SH-SY5Y (cell line): ENCODE measurements around the gene HTR2A.

Experiments
- GATA2 ChIP-seq: IDR thresholded peaks from 2 replicates; pipeline ENCODE4 v1.6.1; 2011; ENCODE audit warnings: mild to moderate bottlenecking, low read depth, low read length
- GATA3 ChIP-seq: IDR thresholded peaks from 2 replicates; pipeline ENCODE4 v1.6.1; 2011; ENCODE audit warnings: low read depth, mild to moderate bottlenecking, low read length, moderate library complexity

HTR2A gene

GRCh38 chr13:46810440-46810839 is 86.4 kb downstream of the HTR2A start:
- no peak for TF ChIP-seq GATA2
- no peak for TF ChIP-seq GATA3

GRCh38 chr13:46804391-46804815 is 92.5 kb downstream of the HTR2A start:
- TF ChIP-seq GATA3, result no peak
- no peak for TF ChIP-seq GATA2

DNA sequence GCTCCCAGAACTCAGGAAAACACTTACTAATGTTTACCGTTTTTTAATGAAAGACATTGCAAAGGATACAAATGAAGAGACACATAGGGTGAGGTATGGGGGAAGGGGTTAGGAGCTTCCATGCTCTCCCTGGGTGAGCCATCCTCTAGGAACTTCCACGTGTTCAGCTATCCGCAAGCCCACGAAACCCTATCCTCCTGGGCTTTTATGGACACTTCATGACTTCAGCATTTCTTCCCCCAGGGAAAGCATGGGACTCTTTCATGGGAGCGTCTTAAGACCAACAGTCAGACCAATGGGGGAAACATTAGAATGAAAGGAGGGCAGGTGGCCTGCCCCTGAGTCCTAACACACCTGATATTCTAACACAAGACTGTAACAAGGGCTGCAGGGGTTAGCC is 93.3 kb downstream of the HTR2A start:
- no peak for TF ChIP-seq GATA2
- TF ChIP-seq GATA3, result no peak

DNA sequence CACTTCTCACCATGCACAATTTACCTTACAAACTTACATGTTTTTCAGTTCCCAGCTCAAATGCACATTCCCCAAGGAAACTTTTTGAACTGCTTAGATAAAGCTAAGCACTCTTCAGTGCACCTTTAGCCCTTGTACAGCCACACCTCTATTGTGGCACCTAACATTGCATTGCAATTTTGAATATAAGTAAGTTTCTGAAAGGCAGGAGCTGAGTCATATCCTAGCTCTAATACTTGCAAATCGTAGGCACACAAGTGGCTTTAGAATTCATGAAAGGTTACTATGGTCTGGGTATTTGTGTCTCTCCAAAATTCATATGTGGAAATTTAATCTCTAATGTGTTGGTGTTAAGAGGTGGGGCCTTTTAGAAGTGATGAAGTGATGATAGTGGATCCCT is 95.0 kb downstream of the HTR2A start:
- no peak for TF ChIP-seq GATA3

- no peak for TF ChIP-seq GATA3
- TF ChIP-seq GATA2, result no peak
Observed at GRCh38 chr13:46799139-46799538, 97.7 kb downstream of the HTR2A start.

DNA sequence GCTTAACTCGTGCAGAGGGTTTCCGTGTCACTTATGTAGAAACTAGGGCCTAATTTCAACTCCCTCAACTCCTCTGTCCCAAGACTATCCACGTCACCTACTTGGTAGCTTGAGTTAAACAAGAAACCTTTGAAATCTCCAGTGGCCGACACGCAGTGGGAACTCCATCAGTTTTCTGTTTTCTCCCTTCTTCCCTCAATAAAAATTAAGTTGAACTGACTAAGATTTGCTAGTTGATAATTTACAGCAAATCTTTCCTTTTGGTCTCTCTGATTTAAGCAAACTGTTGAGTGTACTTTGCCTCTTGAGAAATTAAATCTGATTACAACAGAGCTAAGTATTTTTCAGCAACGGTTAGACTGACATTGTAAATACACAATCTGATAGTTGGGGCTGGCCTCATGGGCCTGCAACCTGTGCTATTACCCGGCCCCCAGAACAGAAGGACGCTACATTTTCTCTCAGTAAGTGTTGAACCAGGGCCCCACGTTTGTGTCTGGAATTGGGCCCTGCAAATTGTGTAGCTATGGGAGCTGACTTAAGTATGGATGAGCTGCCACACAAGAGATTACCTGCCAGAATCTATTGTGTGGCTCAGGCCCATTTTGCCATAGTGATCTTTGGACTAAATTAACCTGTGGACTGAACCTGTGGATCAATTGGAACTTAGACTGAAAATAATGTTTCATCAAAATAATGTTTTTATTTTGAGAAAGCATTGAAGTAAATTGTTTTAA is 99.2 kb downstream of the HTR2A start:
- TF ChIP-seq GATA2, result no peak
- no peak for TF ChIP-seq GATA3

DNA sequence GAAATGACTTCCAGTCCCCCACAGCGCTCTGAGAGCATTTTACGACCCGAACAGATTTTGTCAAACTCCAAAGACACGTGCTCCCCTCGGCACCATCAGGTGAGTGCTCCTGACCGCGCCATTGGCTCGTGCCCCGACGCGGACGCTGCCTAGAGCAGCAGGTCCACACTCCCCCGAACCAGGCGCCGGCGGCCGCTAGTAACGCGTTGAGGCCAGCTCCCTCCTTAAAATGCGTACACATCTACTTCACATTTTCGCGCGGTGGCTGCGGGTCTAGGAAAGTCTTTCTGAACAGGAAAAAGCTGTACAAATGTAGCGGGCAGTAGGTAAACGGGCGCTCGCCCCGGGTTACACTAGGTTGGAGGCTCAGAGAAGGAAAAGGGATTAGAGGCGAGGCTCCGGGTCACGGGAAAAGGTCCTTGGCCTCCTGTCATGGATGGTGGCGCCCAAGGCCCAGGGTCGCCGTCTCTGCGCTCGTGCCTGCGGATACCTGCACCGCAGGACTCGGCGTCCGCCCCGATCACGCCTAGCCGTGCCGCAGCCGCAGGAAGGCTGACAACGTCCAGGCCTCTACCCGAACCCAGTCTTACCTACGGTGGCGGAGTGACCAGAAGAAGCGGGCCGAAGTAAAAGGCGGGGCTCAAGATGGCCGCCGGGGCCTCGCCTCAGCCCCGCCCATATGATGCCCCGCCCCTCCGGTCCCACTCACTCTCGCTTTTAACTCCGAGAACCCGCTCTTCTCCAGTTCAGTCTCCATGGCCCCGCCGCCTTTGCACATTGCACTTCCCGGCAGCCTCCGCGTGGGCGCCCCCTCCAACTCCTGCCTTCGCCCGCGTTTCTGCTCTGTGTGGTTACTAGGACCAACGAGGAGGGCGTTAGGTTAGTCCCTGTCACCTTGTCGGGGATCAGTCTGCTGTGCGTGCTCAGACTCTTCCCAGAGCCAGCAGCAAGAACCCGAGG is 100.1 kb downstream of the HTR2A start, which contains the start of gene ESD:
Gene ESD (minus strand): TSS at position 647 of the 960 bp plus-strand sequence. CDS start 5,748 bp downstream, outside the sequence.
- TF ChIP-seq GATA3 (no peak), GATA2 (no peak)

DNA sequence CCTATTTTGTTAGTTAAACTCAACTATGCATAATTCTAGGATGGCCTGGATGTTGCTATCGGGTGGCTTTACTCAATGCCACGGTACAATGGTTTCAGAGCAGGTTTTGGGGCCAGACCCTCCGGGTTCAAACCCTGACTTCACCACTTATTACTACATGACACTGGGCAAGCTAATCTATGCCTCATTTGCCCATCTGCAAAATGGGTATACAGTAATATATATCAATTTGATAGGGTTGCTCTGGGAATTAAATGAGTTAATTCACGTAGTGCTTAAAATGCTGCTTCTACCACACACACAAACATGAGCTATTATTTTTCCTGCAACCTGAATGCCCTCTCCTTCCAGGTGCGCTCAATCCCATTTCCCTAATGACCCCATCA is 100.7 kb downstream of the HTR2A start:
- no peak for TF ChIP-seq GATA2
- TF ChIP-seq GATA3, result no peak

GRCh38 chr13:46795321-46795720 is 101.5 kb downstream of the HTR2A start:
- TF ChIP-seq GATA3 (no peak), GATA2 (no peak)

GRCh38 chr13:46783504-46783903 is 113.3 kb downstream of the HTR2A start:
- TF ChIP-seq GATA3 (no peak), GATA2 (no peak)

GRCh38 chr13:46782691-46783090 is 114.2 kb downstream of the HTR2A start:
- TF ChIP-seq GATA3, result no peak
- TF ChIP-seq GATA2, result no peak

- TF ChIP-seq GATA2 (no peak), GATA3 (no peak)
Observed at GRCh38 chr13:46782066-46782465, 114.8 kb downstream of the HTR2A start.
